Stimulated activated naive CD4-positive, alpha-beta T cell (primary cell): ENCODE measurements around the gene CENPC.

Experiments used
- DNase-seq, 6 experiments: peaks; one replicate each; lab custom pipeline; 2025; lab: John Stamatoyannopoulos, UW

The CENPC gene, protein sequence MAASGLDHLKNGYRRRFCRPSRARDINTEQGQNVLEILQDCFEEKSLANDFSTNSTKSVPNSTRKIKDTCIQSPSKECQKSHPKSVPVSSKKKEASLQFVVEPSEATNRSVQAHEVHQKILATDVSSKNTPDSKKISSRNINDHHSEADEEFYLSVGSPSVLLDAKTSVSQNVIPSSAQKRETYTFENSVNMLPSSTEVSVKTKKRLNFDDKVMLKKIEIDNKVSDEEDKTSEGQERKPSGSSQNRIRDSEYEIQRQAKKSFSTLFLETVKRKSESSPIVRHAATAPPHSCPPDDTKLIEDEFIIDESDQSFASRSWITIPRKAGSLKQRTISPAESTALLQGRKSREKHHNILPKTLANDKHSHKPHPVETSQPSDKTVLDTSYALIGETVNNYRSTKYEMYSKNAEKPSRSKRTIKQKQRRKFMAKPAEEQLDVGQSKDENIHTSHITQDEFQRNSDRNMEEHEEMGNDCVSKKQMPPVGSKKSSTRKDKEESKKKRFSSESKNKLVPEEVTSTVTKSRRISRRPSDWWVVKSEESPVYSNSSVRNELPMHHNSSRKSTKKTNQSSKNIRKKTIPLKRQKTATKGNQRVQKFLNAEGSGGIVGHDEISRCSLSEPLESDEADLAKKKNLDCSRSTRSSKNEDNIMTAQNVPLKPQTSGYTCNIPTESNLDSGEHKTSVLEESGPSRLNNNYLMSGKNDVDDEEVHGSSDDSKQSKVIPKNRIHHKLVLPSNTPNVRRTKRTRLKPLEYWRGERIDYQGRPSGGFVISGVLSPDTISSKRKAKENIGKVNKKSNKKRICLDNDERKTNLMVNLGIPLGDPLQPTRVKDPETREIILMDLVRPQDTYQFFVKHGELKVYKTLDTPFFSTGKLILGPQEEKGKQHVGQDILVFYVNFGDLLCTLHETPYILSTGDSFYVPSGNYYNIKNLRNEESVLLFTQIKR

DNA sequence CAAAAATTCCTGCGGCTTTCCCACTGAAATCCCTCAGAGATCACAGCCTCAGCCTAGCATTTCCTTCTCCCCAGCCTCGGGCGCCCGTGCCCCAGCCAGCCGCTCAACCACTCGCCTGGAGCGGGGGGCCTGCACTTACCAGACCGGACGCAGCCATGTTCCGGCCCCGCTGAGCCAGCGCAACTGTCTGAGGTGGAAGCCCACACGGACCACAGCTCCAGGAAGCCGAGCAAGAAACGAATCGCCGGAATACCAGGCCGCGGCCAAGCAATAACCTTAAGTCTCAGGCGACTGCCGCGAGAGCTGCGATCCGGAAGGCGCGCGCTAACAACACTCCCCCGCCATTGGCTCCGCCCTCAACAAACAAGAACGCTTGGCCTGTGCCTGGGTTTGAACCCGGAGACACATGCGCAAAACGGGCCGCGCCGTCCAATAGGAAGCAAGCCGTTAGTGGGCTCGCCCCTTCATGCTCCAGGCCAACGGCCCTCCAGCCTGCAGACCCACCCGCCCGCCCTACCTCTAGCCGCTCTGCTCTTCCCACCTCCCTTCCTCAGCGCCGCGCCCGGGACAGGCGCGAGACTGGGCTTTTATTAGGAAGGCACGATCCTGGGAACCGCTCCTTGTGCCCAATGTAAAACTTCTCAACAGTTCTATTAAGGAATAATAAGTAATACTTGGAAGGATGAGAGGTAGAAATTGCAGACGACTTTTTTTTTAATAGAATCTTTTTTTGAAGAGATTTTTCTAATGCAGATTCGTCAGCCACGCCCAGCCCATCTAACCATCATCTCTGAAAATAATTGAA lies at the start of gene CENPC:
Gene CENPC (minus strand): TSS at position 305 of the 805 bp plus-strand sequence. CDS start 148 bp downstream, at position 157.
- DNase-seq = peak; percentile 79 to 90 (median 86)

GRCh38 chr4:67593741-67594175 lies 48.5 kb upstream of the CENPC start:
- no peak for DNase-seq

DNA sequence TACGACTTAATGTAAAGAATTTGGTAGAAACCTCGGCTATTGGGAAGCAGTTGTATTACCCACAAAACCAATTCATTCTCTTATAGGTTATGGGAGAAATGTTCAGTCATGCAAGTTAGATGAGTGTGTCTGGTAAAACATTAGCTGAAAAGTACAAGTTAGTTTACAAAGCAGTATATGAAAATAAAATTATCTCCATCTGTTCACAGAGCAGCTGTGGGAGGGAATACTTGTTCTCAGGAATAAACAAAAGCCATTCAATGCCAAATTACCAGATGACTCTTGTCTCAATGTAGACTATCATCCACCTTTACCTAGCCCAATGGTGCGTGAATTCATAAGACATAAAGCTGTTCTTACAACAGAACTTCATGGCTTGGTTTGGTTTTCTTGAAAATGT lies 41.9 kb upstream of the CENPC start:
- DNase-seq = no peak

GRCh38 chr4:67584496-67584895 lies 39.2 kb upstream of the CENPC start:
- no peak for DNase-seq

DNA sequence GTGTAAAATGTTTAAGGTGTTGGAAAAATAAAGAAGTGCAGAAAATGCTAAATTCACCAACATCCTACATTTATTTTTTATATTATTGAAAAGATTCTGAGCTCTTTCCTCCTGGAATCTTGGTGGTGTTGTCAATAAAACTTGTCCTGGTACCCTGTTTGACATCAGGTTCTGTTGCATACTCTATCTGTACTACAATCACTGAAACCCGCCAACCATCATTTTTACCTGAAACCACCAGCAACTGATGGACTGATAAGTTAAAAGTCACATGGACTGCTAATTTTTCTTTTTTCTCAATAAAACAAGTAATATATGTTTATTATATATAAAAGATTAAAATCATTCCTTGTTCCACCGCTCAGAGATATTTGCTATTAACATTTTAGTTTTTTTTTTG lies 36.6 kb upstream of the CENPC start:
- no peak for DNase-seq

- DNase-seq = peak in 4 of 6 experiments; percentile 6 to 74 (median 69)
Observed at GRCh38 chr4:67581208-67581857, 36.0 kb upstream of the CENPC start.

- DNase-seq = no peak
Observed at GRCh38 chr4:67580577-67580976, 35.3 kb upstream of the CENPC start.

GRCh38 chr4:67576538-67576937 lies 31.2 kb upstream of the CENPC start:
- DNase-seq = no peak

GRCh38 chr4:67576059-67576466 lies 30.8 kb upstream of the CENPC start:
- no peak for DNase-seq

DNA sequence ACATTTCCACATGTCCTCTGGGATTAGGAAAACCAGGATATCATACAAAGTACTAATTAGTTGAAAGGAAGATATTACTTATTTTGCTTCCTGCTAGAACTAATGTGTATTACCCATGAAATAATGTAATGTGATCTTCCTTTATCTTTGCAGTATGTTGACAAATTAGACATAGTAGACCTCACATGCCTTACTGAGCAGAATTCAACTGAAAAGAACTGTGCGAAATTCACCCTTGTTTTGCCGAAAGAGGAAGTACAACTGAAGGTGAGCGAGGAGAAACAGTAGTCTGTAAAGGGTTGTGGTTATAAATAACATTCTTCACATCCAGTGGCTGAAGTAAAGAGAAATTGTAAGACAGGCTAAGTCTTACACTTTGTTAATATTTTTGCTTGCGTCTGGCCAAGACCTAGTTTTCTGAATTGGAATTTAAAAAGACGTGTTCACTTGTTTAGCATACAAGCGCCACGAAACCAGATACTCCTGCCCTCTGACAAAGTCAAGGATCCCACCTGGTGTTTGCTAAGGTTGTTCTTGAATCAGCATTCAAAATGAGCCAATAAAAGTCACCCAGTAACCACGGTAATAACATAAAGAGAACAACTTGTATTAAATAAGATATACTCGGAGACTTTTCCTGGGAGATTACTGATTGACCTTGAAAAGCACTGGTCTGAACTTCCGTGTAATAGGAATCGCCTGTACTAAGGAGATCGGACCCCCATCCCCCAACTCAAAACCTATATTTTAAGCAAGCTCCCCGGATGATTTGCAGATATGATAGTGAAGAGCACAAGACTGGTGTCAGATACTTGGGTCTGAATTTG lies 30.1 kb upstream of the CENPC start:
- DNase-seq = peak in 3 of 6 experiments; percentile 40 to 60 (median 48)

GRCh38 chr4:67573193-67573592 lies 27.9 kb upstream of the CENPC start:
- no peak for DNase-seq

- no peak for DNase-seq
Observed at GRCh38 chr4:67571975-67572374, 26.7 kb upstream of the CENPC start.

GRCh38 chr4:67570537-67570936 lies 25.2 kb upstream of the CENPC start:
- no peak for DNase-seq

- no peak for DNase-seq
Observed at GRCh38 chr4:67568820-67569219, 23.5 kb upstream of the CENPC start.

DNA sequence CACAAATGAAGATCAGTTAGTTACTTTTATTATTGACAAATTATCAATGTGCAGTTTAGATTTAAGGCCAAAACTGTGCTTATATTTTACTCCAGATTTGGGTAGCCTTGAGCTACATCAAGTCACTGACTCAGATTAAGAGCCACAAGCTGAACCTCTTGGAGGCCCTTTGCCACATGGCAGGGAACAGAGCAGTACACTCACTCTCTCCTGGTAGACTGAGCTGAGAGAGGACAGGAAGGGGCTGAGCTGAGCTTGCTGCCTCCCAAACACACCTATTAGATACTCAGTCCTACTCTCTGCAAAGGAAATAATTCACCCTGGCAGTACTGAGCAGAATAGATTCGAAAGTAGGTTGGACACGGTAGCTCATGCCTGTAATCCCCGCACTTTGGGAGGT lies 21.0 kb upstream of the CENPC start:
- DNase-seq = no peak

- no peak for DNase-seq
Observed at GRCh38 chr4:67565284-67565683, 20.0 kb upstream of the CENPC start.

- DNase-seq = peak in 5 of 6 experiments; percentile 3 to 76 (median 27)
Observed at GRCh38 chr4:67558493-67558892, 13.2 kb upstream of the CENPC start, which contains the start of gene STAP1. TSS of gene STAP1 (plus strand) at chr4:67558727. CDS start at chr4:67558810, 83 bp downstream.

GRCh38 chr4:67556436-67556835 lies 11.1 kb upstream of the CENPC start:
- DNase-seq = no peak

- no peak for DNase-seq
Observed at GRCh38 chr4:67555447-67555846, 10.1 kb upstream of the CENPC start.

GRCh38 chr4:67554096-67554495 lies 8.8 kb upstream of the CENPC start:
- no peak for DNase-seq
